CMK (cell line): ENCODE measurements around the gene GPR158.
"Not testable (repeated sequence)": the region's sequence is repeated elsewhere in the genome, so short reads cannot be mapped to it uniquely, and the experiment has no call there.

Experiments used
- DNase-seq: peaks from one replicate; pipeline ENCODE4 v3.0.0-alpha.2; 2010; ENCODE audit warnings: low read depth

The GPR158 gene

GRCh38 chr10:25174461-25175230 lies at the start of gene GPR158:
Gene GPR158, plus strand, starts transcription at chr10:25175001. Its CDS starts 420 bp downstream, at chr10:25175421.
- no peak for DNase-seq

GRCh38 chr10:25125201-25125611 lies 49.6 kb upstream of the GPR158 start:
- DNase-seq, result no peak

- DNase-seq, result no peak
Observed at GRCh38 chr10:25129592-25129991, 45.2 kb upstream of the GPR158 start.

GRCh38 chr10:25130906-25131305 lies 43.9 kb upstream of the GPR158 start:
- DNase-seq, result no peak

GRCh38 chr10:25142116-25142864 lies 32.5 kb upstream of the GPR158 start:
- no peak for DNase-seq

- no peak for DNase-seq
Observed at GRCh38 chr10:25157650-25158049, 17.2 kb upstream of the GPR158 start.

GRCh38 chr10:25159591-25159990 lies 15.2 kb upstream of the GPR158 start:
- no peak for DNase-seq

GRCh38 chr10:25162391-25162790 lies 12.4 kb upstream of the GPR158 start:
- DNase-seq, result no peak

GRCh38 chr10:25163464-25163863 lies 11.3 kb upstream of the GPR158 start:
- not testable (repeated sequence) for DNase-seq

GRCh38 chr10:25169740-25170139 lies 5.1 kb upstream of the GPR158 start:
- DNase-seq, result no peak

- no peak for DNase-seq
Observed at GRCh38 chr10:25170627-25171026, 4.2 kb upstream of the GPR158 start.

- DNase-seq, result no peak
Observed at GRCh38 chr10:25175527-25176420, 973 bp downstream of the GPR158 start.

- DNase-seq, result no peak
Observed at GRCh38 chr10:25176421-25176968, 1.7 kb downstream of the GPR158 start.

- DNase-seq, result no peak
Observed at GRCh38 chr10:25177093-25177753, 2.4 kb downstream of the GPR158 start.

- DNase-seq, result no peak
Observed at GRCh38 chr10:25177754-25178135, 2.9 kb downstream of the GPR158 start.

GRCh38 chr10:25178411-25178810 lies 3.6 kb downstream of the GPR158 start:
- no peak for DNase-seq

- no peak for DNase-seq
Observed at GRCh38 chr10:25180801-25181200, 6.0 kb downstream of the GPR158 start.

- no peak for DNase-seq
Observed at GRCh38 chr10:25182636-25183035, 7.8 kb downstream of the GPR158 start.

- DNase-seq, result no peak
Observed at GRCh38 chr10:25191162-25191895, 16.5 kb downstream of the GPR158 start.

- no peak for DNase-seq
Observed at GRCh38 chr10:25198151-25198550, 23.4 kb downstream of the GPR158 start.
